Measurements from ENCODE around the gene GLI1. TPM values are rescaled to one million over a fixed set of nuclear protein-coding genes. Genes with fewer than 3 reads are reported as not detected.
"Not testable (repeated sequence)": the region's sequence is repeated elsewhere in the genome, so short reads cannot be mapped to it uniquely, and the experiment has no call there.

GLI1 gene
- total RNA-seq, 1 donor from 2014 or later, result 5.2 TPM

DNA sequence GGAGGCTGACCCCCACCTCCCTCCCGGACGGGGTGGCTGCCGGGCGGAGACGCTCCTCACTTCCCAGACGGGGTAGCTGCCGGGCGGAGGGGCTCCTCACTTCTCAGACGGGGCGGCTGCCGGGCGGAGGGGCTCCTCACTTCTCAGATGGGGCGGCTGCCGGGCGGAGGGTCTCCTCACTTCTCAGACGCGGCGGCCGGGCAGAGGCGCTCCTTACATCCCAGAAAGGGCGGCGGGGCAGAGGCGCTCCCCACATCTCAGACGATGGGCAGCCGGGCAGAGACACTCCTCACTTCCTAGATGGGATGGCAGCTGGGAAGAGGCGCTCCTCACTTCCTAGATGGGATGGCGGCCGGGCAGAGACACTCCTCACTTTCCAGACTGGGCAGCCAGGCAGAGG is 48.2 kb downstream of the GLI1 start:
- H3K9ac ChIP-seq (ENCODE audit: low read depth in 1 of 3, low read length in 3 of 3); H3K9me3 ChIP-seq (ENCODE audit: control insufficient read depth in 3 of 3, low read length in 3 of 3); H3K4me3 ChIP-seq (ENCODE audit: low read length in 3 of 3); H3K27ac ChIP-seq (ENCODE audit: low read depth, low read length); H3K4me1 ChIP-seq (ENCODE audit: control insufficient read depth in 3 of 3, insufficient read depth in 3 of 3, low read length in 3 of 3); H3K27me3 ChIP-seq (ENCODE audit: control insufficient read depth in 3 of 3, insufficient read depth in 3 of 3, low read length in 3 of 3): not testable (repeated sequence)
- peaks cover 30 to 44% (median 40%) of the 10 kb centered on the region in 3 donors for H3K36me3 ChIP-seq (ENCODE audit: control insufficient read depth in 3 of 3, insufficient read depth in 3 of 3, low read length in 3 of 3)

- Histone ChIP-seq H3K9me3 (ENCODE audit: control insufficient read depth in 3 of 3, low read length in 3 of 3) (no peaks in the 10 kb centered on the region), H3K27me3 (ENCODE audit: control insufficient read depth in 3 of 3, insufficient read depth in 3 of 3, low read length in 3 of 3) (no peaks in the 10 kb centered on the region), H3K9ac (ENCODE audit: low read depth in 1 of 3, low read length in 3 of 3) (no peak overlapping the region), H3K27ac (ENCODE audit: low read depth, low read length) (no peak overlapping the region), H3K4me1 (ENCODE audit: control insufficient read depth in 3 of 3, insufficient read depth in 3 of 3, low read length in 3 of 3) (no peaks in the 10 kb centered on the region), H3K4me3 (ENCODE audit: low read length in 3 of 3) (no peak overlapping the region), H3K36me3 (ENCODE audit: control insufficient read depth in 3 of 3, insufficient read depth in 3 of 3, low read length in 3 of 3) (peaks cover 42 to 48% (median 46%) of the 10 kb centered on the region in 3 donors)
Observed at GRCh38 chr12:57511161-57511560, 51.6 kb downstream of the GLI1 start.

GRCh38 chr12:57511588-57512325 is 52.2 kb downstream of the GLI1 start:
- Histone ChIP-seq H3K4me1 (ENCODE audit: control insufficient read depth in 3 of 3, insufficient read depth in 3 of 3, low read length in 3 of 3) (peaks cover under 1 to 3% (median 3%) of the 10 kb centered on the region in 3 donors), H3K9ac (ENCODE audit: low read depth in 1 of 3, low read length in 3 of 3) (no peak overlapping the region), H3K27me3 (ENCODE audit: control insufficient read depth in 3 of 3, insufficient read depth in 3 of 3, low read length in 3 of 3) (no peaks in the 10 kb centered on the region), H3K9me3 (ENCODE audit: control insufficient read depth in 3 of 3, low read length in 3 of 3) (no peaks in the 10 kb centered on the region), H3K36me3 (ENCODE audit: control insufficient read depth in 3 of 3, insufficient read depth in 3 of 3, low read length in 3 of 3) (peaks cover 48 to 52% (median 49%) of the 10 kb centered on the region in 3 donors), H3K4me3 (ENCODE audit: low read length in 3 of 3) (no peak overlapping the region), H3K27ac (ENCODE audit: low read depth, low read length) (no peak overlapping the region)

GRCh38 chr12:57512665-57513064 is 53.1 kb downstream of the GLI1 start:
- no peaks in the 10 kb centered on the region for H3K9me3 ChIP-seq (ENCODE audit: control insufficient read depth in 3 of 3, low read length in 3 of 3)
- no peak overlapping the region for H3K9ac ChIP-seq (ENCODE audit: low read depth in 1 of 3, low read length in 3 of 3)
- H3K27ac ChIP-seq (ENCODE audit: low read depth, low read length), result no peak overlapping the region
- H3K4me3 ChIP-seq (ENCODE audit: low read length in 3 of 3), result no peak overlapping the region
- no peaks in the 10 kb centered on the region for H3K27me3 ChIP-seq (ENCODE audit: control insufficient read depth in 3 of 3, insufficient read depth in 3 of 3, low read length in 3 of 3)
- peaks cover 56 to 60% (median 57%) of the 10 kb centered on the region in 3 donors for H3K36me3 ChIP-seq (ENCODE audit: control insufficient read depth in 3 of 3, insufficient read depth in 3 of 3, low read length in 3 of 3)
- H3K4me1 ChIP-seq (ENCODE audit: control insufficient read depth in 3 of 3, insufficient read depth in 3 of 3, low read length in 3 of 3), result peaks cover 9 to 12% (median 9%) of the 10 kb centered on the region in 3 donors

- peaks cover 56 to 60% (median 57%) of the 10 kb centered on the region in 3 donors for H3K36me3 ChIP-seq (ENCODE audit: control insufficient read depth in 3 of 3, insufficient read depth in 3 of 3, low read length in 3 of 3)
- peaks cover 13 to 15% (median 15%) of the 10 kb centered on the region in 3 donors for H3K4me1 ChIP-seq (ENCODE audit: control insufficient read depth in 3 of 3, insufficient read depth in 3 of 3, low read length in 3 of 3)
- H3K9me3 ChIP-seq (ENCODE audit: control insufficient read depth in 3 of 3, low read length in 3 of 3), result no peaks in the 10 kb centered on the region
- H3K27me3 ChIP-seq (ENCODE audit: control insufficient read depth in 3 of 3, insufficient read depth in 3 of 3, low read length in 3 of 3), result no peaks in the 10 kb centered on the region
- no peak overlapping the region for H3K4me3 ChIP-seq (ENCODE audit: low read length in 3 of 3)
- H3K27ac ChIP-seq (ENCODE audit: low read depth, low read length), result no peak overlapping the region
- no peak overlapping the region for H3K9ac ChIP-seq (ENCODE audit: low read depth in 1 of 3, low read length in 3 of 3)
Observed at GRCh38 chr12:57513266-57513665, 53.7 kb downstream of the GLI1 start.

DNA sequence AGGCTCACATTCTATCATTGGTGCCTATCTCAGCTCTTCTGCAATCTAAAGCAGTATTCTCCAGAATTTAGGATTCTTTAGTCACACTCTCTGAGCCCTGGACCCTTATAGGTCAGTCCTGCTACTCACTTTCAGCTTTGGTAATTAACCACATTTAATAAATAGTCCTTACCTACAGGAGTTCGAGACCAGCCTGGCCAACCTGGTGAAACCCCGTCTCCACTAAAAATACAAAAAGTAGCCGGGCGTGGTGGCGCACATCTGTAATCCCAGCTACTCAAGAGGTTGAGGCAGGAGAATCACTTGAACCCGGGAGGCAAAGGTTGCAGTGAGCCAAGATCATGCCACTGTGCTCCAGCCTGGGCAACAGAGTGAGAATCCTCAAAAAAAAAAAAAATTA is 54.1 kb downstream of the GLI1 start:
- H3K27me3 ChIP-seq (ENCODE audit: control insufficient read depth in 3 of 3, insufficient read depth in 3 of 3, low read length in 3 of 3); H3K4me3 ChIP-seq (ENCODE audit: low read length in 3 of 3); H3K27ac ChIP-seq (ENCODE audit: low read depth, low read length); H3K9ac ChIP-seq (ENCODE audit: low read depth in 1 of 3, low read length in 3 of 3); H3K9me3 ChIP-seq (ENCODE audit: control insufficient read depth in 3 of 3, low read length in 3 of 3): not testable (repeated sequence)
- Histone ChIP-seq H3K36me3 (ENCODE audit: control insufficient read depth in 3 of 3, insufficient read depth in 3 of 3, low read length in 3 of 3) (peaks cover 56 to 58% (median 57%) of the 10 kb centered on the region in 3 donors), H3K4me1 (ENCODE audit: control insufficient read depth in 3 of 3, insufficient read depth in 3 of 3, low read length in 3 of 3) (peaks cover 13 to 19% (median 15%) of the 10 kb centered on the region in 3 donors)

- H3K9me3 ChIP-seq (ENCODE audit: control insufficient read depth in 3 of 3, low read length in 3 of 3); H3K9ac ChIP-seq (ENCODE audit: low read depth in 1 of 3, low read length in 3 of 3); H3K4me3 ChIP-seq (ENCODE audit: low read length in 3 of 3); H3K27me3 ChIP-seq (ENCODE audit: control insufficient read depth in 3 of 3, insufficient read depth in 3 of 3, low read length in 3 of 3); H3K27ac ChIP-seq (ENCODE audit: low read depth, low read length): not testable (repeated sequence)
- peaks cover 56 to 57% (median 56%) of the 10 kb centered on the region in 3 donors for H3K36me3 ChIP-seq (ENCODE audit: control insufficient read depth in 3 of 3, insufficient read depth in 3 of 3, low read length in 3 of 3)
- peaks cover 15 to 25% (median 19%) of the 10 kb centered on the region in 3 donors for H3K4me1 ChIP-seq (ENCODE audit: control insufficient read depth in 3 of 3, insufficient read depth in 3 of 3, low read length in 3 of 3)
Observed at GRCh38 chr12:57514246-57514645, 54.7 kb downstream of the GLI1 start.

DNA sequence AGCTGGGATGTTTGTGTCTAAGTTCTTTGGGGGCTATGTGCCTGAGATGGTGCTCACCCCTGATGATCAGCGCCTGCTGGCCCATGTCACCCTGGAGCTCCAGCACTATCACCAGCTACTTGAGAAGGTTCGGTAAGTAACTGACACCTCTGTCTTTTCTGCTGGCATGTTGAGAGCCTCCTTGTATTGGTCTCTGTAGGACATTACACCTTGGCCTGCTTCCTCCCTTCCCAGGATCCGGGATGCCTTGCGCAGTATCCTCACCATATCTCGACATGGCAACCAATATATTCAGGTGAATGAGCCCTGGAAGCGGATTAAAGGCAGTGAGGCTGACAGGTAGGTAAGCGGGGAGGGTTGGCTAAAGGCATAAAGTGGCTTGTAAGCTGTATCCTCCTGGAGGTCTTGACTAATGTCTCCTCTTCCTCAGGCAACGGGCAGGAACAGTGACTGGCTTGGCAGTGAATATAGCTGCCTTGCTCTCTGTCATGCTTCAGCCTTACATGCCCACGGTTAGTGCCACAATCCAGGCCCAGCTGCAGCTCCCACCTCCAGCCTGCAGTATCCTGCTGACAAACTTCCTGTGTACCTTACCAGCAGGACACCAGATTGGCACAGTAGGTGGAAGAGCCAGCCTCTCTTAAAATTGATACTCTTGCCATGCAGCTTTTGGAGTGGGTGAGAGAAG is 55.3 kb downstream of the GLI1 start:
- no peak overlapping the region for H3K27ac ChIP-seq (ENCODE audit: low read depth, low read length)
- H3K4me1 ChIP-seq (ENCODE audit: control insufficient read depth in 3 of 3, insufficient read depth in 3 of 3, low read length in 3 of 3), result peaks cover 17 to 29% (median 25%) of the 10 kb centered on the region in 3 donors
- no peaks in the 10 kb centered on the region for H3K27me3 ChIP-seq (ENCODE audit: control insufficient read depth in 3 of 3, insufficient read depth in 3 of 3, low read length in 3 of 3)

DNA sequence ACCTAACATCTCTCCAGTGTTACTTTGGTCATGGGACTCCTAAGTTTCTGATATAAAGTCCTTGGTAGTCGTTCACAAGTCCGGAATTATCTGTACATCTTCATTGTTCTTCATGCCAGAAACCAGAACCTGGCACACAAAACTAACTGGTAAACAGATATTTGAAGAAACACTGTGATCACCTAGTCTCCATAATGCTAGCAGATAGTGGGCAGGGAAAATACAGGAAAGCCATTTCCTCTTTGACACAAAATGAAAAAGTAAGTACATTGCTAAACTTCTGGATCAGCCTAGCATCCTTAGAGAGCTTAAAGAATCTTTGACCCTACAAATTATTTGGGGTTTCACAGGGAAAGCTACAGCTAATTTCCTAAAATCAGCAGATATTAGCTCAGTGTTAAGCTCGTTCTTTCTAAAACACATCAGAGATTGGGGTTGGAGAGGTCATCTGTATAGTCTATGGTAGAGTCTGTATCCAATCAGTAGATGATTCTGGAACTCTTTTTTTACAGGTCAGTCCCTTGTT is 55.9 kb downstream of the GLI1 start:
- H3K36me3 ChIP-seq (ENCODE audit: control insufficient read depth in 3 of 3, insufficient read depth in 3 of 3, low read length in 3 of 3), result peaks cover 56 to 66% (median 57%) of the 10 kb centered on the region in 3 donors
- no peaks in the 10 kb centered on the region for H3K9me3 ChIP-seq (ENCODE audit: control insufficient read depth in 3 of 3, low read length in 3 of 3)
- peaks cover 17 to 29% (median 27%) of the 10 kb centered on the region in 3 donors for H3K4me1 ChIP-seq (ENCODE audit: control insufficient read depth in 3 of 3, insufficient read depth in 3 of 3, low read length in 3 of 3)
- no peak overlapping the region for H3K4me3 ChIP-seq (ENCODE audit: low read length in 3 of 3)
- H3K9ac ChIP-seq (ENCODE audit: low read depth in 1 of 3, low read length in 3 of 3), result no peak overlapping the region
- no peaks in the 10 kb centered on the region for H3K27me3 ChIP-seq (ENCODE audit: control insufficient read depth in 3 of 3, insufficient read depth in 3 of 3, low read length in 3 of 3)
- no peak overlapping the region for H3K27ac ChIP-seq (ENCODE audit: low read depth, low read length)

More for the DNA sequence above, 55.3 kb downstream of the GLI1 start:
- no peak overlapping the region for H3K4me3 ChIP-seq (ENCODE audit: low read length in 3 of 3)
- H3K36me3 ChIP-seq (ENCODE audit: control insufficient read depth in 3 of 3, insufficient read depth in 3 of 3, low read length in 3 of 3), result peaks cover 56 to 61% (median 57%) of the 10 kb centered on the region in 3 donors
- no peaks in the 10 kb centered on the region for H3K9me3 ChIP-seq (ENCODE audit: control insufficient read depth in 3 of 3, low read length in 3 of 3)
- peak overlapping the region in 1 of 3 donors; percentile 63 for H3K9ac ChIP-seq (ENCODE audit: low read depth in 1 of 3, low read length in 3 of 3)

All from skeletal muscle tissue (tissue), 4 donors.